OCI-LY3 (cell line): Measurements from ENCODE around the gene TMEM183A.

Source experiments
- CTCF ChIP-seq: fragments of 200-600, 300-600 bp; sonication (generic); IDR thresholded peaks from 2 replicates; pipeline ENCODE4 v1.5.1; 2014; ENCODE audit warnings: antibody characterized with exemption, low read length, low read depth
- EZH2phosphoT487 ChIP-seq: fragments of 200-600 bp; shearing (Covaris generic); IDR thresholded peaks from 2 replicates; pipeline ENCODE4 v1.6.1; 2018; ENCODE audit warnings: antibody characterized with exemption, mixed run types, low read depth

DNA sequence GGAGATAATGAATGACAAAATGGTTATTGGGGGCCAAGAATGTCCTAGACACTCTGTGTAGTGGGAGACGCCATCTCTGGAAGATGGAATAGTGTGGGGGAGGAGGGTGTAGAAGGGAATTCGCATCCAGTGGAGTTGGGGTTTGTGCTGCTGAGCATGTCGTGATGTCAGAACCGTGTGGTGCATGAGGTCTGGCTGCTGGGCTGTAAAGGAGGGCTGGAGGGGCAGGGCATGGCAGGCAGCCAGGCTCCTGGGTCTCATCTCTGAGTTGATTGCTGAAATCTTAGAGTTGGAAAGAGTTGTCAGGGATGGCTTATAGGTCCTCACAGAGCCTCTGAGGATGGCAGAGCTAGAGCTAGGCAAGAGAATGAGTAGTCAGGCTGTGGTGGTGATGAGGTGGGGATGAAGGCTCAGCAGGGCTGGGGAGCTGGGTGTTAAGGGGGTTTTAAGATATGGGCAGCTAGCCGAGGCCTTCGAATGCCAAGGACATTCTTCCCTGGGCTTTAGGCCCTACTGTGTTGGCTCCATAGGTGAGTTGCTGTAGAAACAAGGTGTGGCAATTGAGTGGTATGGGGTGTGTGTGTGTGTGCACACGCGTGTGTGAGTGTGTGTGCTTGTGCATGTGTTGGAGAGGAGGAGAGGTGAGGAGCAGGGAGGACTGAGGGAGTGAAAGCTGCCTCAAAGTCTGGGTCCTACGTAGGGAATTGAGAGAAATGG, 21.1 kb downstream of the TMEM183A start:
- TF ChIP-seq CTCF = no peak
- TF ChIP-seq EZH2phosphoT487 = no peak
